Ishikawa (cell line): ENCODE measurements around the gene CRYBB1.

Source experiments
- CEBPB ChIP-seq: IDR thresholded peaks from 2 replicates; pipeline ENCODE4 v1.6.1; 2012
- CREB1 ChIP-seq: IDR thresholded peaks from 2 replicates; pipeline ENCODE4 v1.6.1; 2012; ENCODE audit warnings: low read depth
- EGR1 ChIP-seq: IDR thresholded peaks from 2 replicates; pipeline ENCODE4 v1.6.1; 2012
- EP300 ChIP-seq: IDR thresholded peaks from 2 replicates; pipeline ENCODE4 v1.6.1; 2012; ENCODE audit warnings: borderline replicate concordance
- FOXM1 ChIP-seq: IDR thresholded peaks from 2 replicates; pipeline ENCODE4 v1.6.1; 2012; ENCODE audit warnings: low read depth, borderline replicate concordance
- NFIC ChIP-seq: IDR thresholded peaks from 2 replicates; pipeline ENCODE4 v1.6.1; 2012
- RAD21 ChIP-seq: IDR thresholded peaks from 2 replicates; pipeline ENCODE4 v1.6.1; 2012; ENCODE audit warnings: low read depth
- TAF1 ChIP-seq: IDR thresholded peaks from 2 replicates; pipeline ENCODE4 v1.6.1; 2012; ENCODE audit warnings: low read depth, mild to moderate bottlenecking
- TCF12 ChIP-seq: IDR thresholded peaks from 2 replicates; pipeline ENCODE4 v1.6.1; 2012; ENCODE audit warnings: low read depth
- TEAD4 ChIP-seq: IDR thresholded peaks from 2 replicates; pipeline ENCODE4 v1.6.1; 2012
- YY1 ChIP-seq: IDR thresholded peaks from 2 replicates; pipeline ENCODE4 v1.6.1; 2012; ENCODE audit warnings: low read depth
- ZBTB7A ChIP-seq: IDR thresholded peaks from 2 replicates; pipeline ENCODE4 v1.6.1; 2012; ENCODE audit warnings: low read depth
- TF ChIP-seq, protein P1 (sequence below): IDR thresholded peaks from 2 replicates; pipeline ENCODE4 v1.6.1; 2012
- TF ChIP-seq, protein P2 (sequence below): IDR thresholded peaks from 2 replicates; pipeline ENCODE4 v1.6.1; 2012; ENCODE audit warnings: low read depth, mild to moderate bottlenecking
- TF ChIP-seq, protein P3 (sequence below): IDR thresholded peaks from 2 replicates; pipeline ENCODE4 v1.6.1; 2012

CRYBB1 gene

DNA sequence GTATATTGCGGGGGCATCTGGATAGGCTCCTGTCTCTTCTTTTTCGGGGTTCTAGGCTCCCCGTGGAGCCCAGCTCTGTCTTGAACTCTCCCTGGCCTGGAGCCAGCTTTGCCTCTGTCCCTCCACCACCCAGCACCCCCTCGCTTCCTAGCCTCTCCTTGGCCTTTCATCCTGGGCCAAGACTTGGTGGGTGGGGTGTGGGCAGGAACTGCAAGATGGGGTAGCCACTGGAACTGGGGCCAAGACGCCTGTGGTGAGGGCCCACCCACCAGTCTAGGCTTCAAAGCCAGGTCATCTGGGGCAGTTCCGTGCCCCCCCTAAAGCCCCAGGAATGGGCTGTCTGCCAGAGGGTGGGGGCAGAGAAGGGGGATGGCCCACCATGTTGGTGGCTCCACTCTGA lies 1.7 kb upstream of the CRYBB1 start:
- TF ChIP-seq EP300 (no peak), NFIC (peak; percentile 50)

DNA sequence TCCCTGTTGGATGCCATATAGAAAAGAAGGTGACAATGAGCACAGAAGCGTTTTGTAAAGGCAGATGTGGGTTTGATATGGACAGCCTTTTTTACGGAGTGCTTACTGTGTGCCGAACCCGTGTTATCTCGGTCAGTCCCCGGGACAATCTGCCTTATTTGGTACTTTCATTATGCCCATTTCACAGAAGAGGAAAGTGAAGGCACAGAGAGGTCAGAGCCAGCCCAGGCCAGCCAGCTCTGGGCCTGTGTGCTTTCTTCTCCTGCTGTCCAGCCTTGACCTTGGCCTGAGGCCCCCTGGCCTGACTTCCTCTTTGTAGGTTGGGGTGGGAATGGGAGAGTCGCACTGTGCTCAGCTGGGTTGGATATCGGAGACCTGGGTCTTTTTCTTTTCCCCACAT lies 628 bp upstream of the CRYBB1 start:
- TF ChIP-seq ZBTB7A (no peak), CREB1 (no peak), TEAD4 (no peak), TCF12 (no peak), EGR1 (no peak), YY1 (no peak), FOXM1 (no peak), TAF1 (no peak), NFIC (no peak), EP300 (no peak), CEBPB (no peak), RAD21 (no peak)
- TF ChIP-seq, protein P1, sequence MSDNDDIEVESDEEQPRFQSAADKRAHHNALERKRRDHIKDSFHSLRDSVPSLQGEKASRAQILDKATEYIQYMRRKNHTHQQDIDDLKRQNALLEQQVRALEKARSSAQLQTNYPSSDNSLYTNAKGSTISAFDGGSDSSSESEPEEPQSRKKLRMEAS, result no peak
- TF ChIP-seq, protein P2, sequence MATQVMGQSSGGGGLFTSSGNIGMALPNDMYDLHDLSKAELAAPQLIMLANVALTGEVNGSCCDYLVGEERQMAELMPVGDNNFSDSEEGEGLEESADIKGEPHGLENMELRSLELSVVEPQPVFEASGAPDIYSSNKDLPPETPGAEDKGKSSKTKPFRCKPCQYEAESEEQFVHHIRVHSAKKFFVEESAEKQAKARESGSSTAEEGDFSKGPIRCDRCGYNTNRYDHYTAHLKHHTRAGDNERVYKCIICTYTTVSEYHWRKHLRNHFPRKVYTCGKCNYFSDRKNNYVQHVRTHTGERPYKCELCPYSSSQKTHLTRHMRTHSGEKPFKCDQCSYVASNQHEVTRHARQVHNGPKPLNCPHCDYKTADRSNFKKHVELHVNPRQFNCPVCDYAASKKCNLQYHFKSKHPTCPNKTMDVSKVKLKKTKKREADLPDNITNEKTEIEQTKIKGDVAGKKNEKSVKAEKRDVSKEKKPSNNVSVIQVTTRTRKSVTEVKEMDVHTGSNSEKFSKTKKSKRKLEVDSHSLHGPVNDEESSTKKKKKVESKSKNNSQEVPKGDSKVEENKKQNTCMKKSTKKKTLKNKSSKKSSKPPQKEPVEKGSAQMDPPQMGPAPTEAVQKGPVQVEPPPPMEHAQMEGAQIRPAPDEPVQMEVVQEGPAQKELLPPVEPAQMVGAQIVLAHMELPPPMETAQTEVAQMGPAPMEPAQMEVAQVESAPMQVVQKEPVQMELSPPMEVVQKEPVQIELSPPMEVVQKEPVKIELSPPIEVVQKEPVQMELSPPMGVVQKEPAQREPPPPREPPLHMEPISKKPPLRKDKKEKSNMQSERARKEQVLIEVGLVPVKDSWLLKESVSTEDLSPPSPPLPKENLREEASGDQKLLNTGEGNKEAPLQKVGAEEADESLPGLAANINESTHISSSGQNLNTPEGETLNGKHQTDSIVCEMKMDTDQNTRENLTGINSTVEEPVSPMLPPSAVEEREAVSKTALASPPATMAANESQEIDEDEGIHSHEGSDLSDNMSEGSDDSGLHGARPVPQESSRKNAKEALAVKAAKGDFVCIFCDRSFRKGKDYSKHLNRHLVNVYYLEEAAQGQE, result no peak
- TF ChIP-seq, protein P3, sequence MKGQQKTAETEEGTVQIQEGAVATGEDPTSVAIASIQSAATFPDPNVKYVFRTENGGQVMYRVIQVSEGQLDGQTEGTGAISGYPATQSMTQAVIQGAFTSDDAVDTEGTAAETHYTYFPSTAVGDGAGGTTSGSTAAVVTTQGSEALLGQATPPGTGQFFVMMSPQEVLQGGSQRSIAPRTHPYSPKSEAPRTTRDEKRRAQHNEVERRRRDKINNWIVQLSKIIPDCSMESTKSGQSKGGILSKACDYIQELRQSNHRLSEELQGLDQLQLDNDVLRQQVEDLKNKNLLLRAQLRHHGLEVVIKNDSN, result no peak

DNA sequence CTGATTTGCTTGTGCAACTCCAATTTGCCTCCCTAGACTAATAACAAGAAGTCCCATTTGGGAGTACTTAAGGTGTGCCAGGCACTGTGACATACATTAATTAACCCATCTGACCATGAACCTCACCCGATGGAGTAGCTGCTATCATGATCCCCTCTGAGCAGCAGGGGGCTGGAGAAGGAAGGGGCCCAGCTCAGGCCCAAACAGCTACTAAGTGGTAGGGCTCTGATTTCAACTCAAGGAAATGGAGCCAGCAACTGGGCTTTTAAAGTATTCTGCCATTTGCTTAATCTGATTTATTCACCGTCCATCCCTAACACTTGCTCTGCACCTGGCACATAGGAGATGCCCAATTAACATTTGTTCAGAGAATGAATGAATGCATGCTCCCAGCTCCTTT lies 1.2 kb downstream of the CRYBB1 start:
- TF ChIP-seq, protein P3, result no peak
- TF ChIP-seq YY1, result no peak
- no peak for TF ChIP-seq FOXM1
- no peak for TF ChIP-seq TCF12
- TF ChIP-seq, protein P1, result no peak
- no peak for TF ChIP-seq TAF1
- TF ChIP-seq TEAD4, result no peak
- TF ChIP-seq RAD21, result no peak
- TF ChIP-seq NFIC, result no peak
- no peak for TF ChIP-seq EP300
- TF ChIP-seq CEBPB, result no peak
- TF ChIP-seq ZBTB7A, result no peak
- TF ChIP-seq, protein P2, result no peak
- TF ChIP-seq EGR1, result no peak
- no peak for TF ChIP-seq CREB1

DNA sequence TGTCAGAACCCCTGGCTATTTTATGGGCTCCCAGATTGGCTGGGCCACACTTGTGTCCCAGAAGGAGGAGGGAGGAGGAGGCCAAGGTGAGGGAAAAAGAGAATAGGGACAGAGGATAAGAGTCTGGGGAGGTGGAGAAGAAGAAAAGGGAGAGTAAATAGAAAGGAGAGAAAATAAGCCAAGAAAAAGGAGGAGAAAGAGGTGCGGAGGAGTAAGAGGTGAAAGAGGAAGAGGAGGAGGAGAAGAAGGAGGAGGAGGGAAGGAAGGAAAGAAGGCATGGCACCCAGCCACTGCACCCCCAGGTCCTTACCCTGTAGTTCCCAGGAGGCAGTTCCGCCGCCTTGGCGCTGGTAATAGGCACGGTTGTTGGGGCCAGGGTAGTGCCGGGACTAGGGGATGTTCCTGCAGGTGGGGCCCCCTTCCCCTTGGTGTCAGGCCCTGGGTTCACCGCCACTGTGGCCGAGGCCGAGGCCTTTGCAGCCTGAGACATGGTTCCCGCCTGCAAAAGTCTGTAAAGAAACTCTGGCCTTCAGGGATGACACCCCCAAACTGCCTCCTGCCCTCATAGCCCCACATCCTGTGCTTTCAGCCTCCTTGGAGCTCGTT lies 1.9 kb downstream of the CRYBB1 start:
- no peak for TF ChIP-seq TCF12
- no peak for TF ChIP-seq RAD21
- no peak for TF ChIP-seq TAF1
- TF ChIP-seq EP300, result no peak
- TF ChIP-seq NFIC, result no peak
- TF ChIP-seq EGR1, result no peak
- TF ChIP-seq, protein P1, result no peak
- TF ChIP-seq CREB1, result no peak
- no peak for TF ChIP-seq ZBTB7A
- no peak for TF ChIP-seq TEAD4
- TF ChIP-seq, protein P3, result no peak
- TF ChIP-seq, protein P2, result no peak
- TF ChIP-seq FOXM1, result no peak
- no peak for TF ChIP-seq CEBPB
- TF ChIP-seq YY1, result no peak
